HepG2 (cell line): ENCODE measurements around the gene SH2D6. TPM values are rescaled to one million over a fixed set of nuclear protein-coding genes. Genes with fewer than 3 reads are reported as not detected.

ENCODE experiments used
- CBX5 ChIP-seq: sonication (generic); formaldehyde crosslinking; IDR thresholded peaks from 2 replicates; pipeline ENCODE4 v1.4.0; 2020; ENCODE audit warnings: missing genetic modification reagents, borderline replicate concordance
- CREM ChIP-seq, 2 experiments: sonication (generic) in 1 of 2; formaldehyde crosslinking in 1 of 2; IDR thresholded peaks; 2 replicates each; pipeline versions ENCODE4 v1.4.0 to v1.6.1; 2016 to 2020; ENCODE audit warnings: antibody characterized with exemption in 1 of 2, mild to moderate bottlenecking in 1 of 2, missing genetic modification reagents in 1 of 2
- DMAP1 ChIP-seq: IDR thresholded peaks from 2 replicates; pipeline ENCODE4 v1.6.1; 2016
- EP300 ChIP-seq, 3 experiments: sonication (generic) in 1 of 3; formaldehyde crosslinking in 1 of 3; IDR thresholded peaks; 2 replicates each; pipeline versions ENCODE4 v1.5.1 to v1.6.1; 2011 to 2020; ENCODE audit warnings: low read depth in 2 of 3, low read length in 2 of 3, borderline replicate concordance in 1 of 3, improper control_type of control experiment in 1 of 3, mild to moderate bottlenecking in 1 of 3, missing genetic modification reagents in 1 of 3, moderate library complexity in 1 of 3
- FLYWCH1 ChIP-seq: sonication (generic); formaldehyde crosslinking; IDR thresholded peaks from 2 replicates; pipeline ENCODE4 v1.8.1; 2023; ENCODE audit warnings: mild to moderate bottlenecking, missing genetic modification reagents
- HOXA5 ChIP-seq: sonication (generic); formaldehyde crosslinking; IDR thresholded peaks from 2 replicates; pipeline ENCODE4 v1.4.0; 2020; ENCODE audit warnings: missing genetic modification reagents
- PBX2 ChIP-seq: IDR thresholded peaks from 2 replicates; pipeline ENCODE4 v1.6.1; 2016; ENCODE audit warnings: control low read depth
- PHB2 ChIP-seq: fragments of 450-650 bp; IDR thresholded peaks from 2 replicates; pipeline ENCODE4 v1.6.1; 2018; ENCODE audit not compliant: partially characterized antibody
- SALL2 ChIP-seq: sonication (generic); formaldehyde crosslinking; IDR thresholded peaks from 2 replicates; pipeline ENCODE4 v1.8.1; 2023; ENCODE audit warnings: mild to moderate bottlenecking, missing genetic modification reagents, inconsistent platforms
- ZFP91 ChIP-seq: sonication (generic); formaldehyde crosslinking; IDR thresholded peaks from 2 replicates; pipeline ENCODE4 v1.9.0; 2022; ENCODE audit warnings: missing genetic modification reagents, mild to moderate bottlenecking, borderline replicate concordance
- ZNF160 ChIP-seq: sonication (generic); formaldehyde crosslinking; IDR thresholded peaks from 2 replicates; pipeline ENCODE4 v1.8.0; 2022; ENCODE audit warnings: mild to moderate bottlenecking, inconsistent platforms, missing genetic modification reagents
- ZNF275 ChIP-seq: sonication (generic); formaldehyde crosslinking; IDR thresholded peaks from 2 replicates; pipeline ENCODE4 v1.8.0; 2022; ENCODE audit warnings: missing genetic modification reagents, mild to moderate bottlenecking, inconsistent platforms, borderline replicate concordance
- ZNF335 ChIP-seq: sonication (generic); formaldehyde crosslinking; IDR thresholded peaks from 2 replicates; pipeline ENCODE4 v1.4.0; 2020; ENCODE audit warnings: missing genetic modification reagents
- ZNF337 ChIP-seq: sonication (generic); formaldehyde crosslinking; IDR thresholded peaks from 2 replicates; pipeline ENCODE4 v1.5.1; 2020; ENCODE audit warnings: missing genetic modification reagents, low read depth, mild to moderate bottlenecking, borderline replicate concordance
- ZNF383 ChIP-seq: sonication (generic); formaldehyde crosslinking; IDR thresholded peaks from 2 replicates; pipeline ENCODE4 v1.4.0; 2020; ENCODE audit warnings: missing genetic modification reagents, mild to moderate bottlenecking, borderline replicate concordance
- ZNF446 ChIP-seq: sonication (generic); formaldehyde crosslinking; IDR thresholded peaks from 2 replicates; pipeline ENCODE4 v1.5.0; 2020; ENCODE audit warnings: mild to moderate bottlenecking, missing genetic modification reagents
- ZNF775 ChIP-seq: sonication (generic); formaldehyde crosslinking; IDR thresholded peaks from 2 replicates; pipeline ENCODE4 v1.4.0; 2020; ENCODE audit warnings: missing genetic modification reagents, mild to moderate bottlenecking, moderate library complexity, borderline replicate concordance
- polyA plus RNA-seq, 8 experiments: library from polyadenylated mRNA; depleted of rRNA in 3 of 8; stranded (reverse) in 7 of 8; unstranded in 1 of 8; fragments of >200 nt; fragmentation: Illumina TruSeq in 4 of 8; extraction: Trizol in 4 of 8; gene quantifications; 2 replicates each; pipeline versions ENCODE4 v1.2.1 to v1.2.3, GENCODE V29; 2011 to 2016; ENCODE audit warnings: low read depth in 4 of 8, missing spikeins in 1 of 8, mixed read lengths in 1 of 8; ENCODE audit not compliant: insufficient read depth in 1 of 8
- total RNA-seq, 5 experiments: library from RNA; depleted of rRNA; stranded (reverse); fragments of >200 nt; fragmentation: Illumina TruSeq; extraction: Trizol; gene quantifications; 2 replicates each; pipeline ENCODE4 v1.2.3, GENCODE V29; 2016; ENCODE audit warnings: low read depth in 1 of 5
- TF ChIP-seq, protein P1 (sequence below): sonication (generic); formaldehyde crosslinking; IDR thresholded peaks from 2 replicates; pipeline ENCODE4 v1.5.1; 2020; ENCODE audit warnings: missing genetic modification reagents, mild to moderate bottlenecking, borderline replicate concordance
- TF ChIP-seq, protein P2 (sequence below): sonication (generic); formaldehyde crosslinking; IDR thresholded peaks from 2 replicates; pipeline ENCODE4 v1.4.0; 2020; ENCODE audit warnings: mild to moderate bottlenecking, missing genetic modification reagents

Gene SH2D6
- total and polyA plus RNA-seq, 2 of the 13 experiments (the other 11 are each of a cell fraction or from before 2014, with no cell fraction given), result 0.11 to 0.26 TPM

DNA sequence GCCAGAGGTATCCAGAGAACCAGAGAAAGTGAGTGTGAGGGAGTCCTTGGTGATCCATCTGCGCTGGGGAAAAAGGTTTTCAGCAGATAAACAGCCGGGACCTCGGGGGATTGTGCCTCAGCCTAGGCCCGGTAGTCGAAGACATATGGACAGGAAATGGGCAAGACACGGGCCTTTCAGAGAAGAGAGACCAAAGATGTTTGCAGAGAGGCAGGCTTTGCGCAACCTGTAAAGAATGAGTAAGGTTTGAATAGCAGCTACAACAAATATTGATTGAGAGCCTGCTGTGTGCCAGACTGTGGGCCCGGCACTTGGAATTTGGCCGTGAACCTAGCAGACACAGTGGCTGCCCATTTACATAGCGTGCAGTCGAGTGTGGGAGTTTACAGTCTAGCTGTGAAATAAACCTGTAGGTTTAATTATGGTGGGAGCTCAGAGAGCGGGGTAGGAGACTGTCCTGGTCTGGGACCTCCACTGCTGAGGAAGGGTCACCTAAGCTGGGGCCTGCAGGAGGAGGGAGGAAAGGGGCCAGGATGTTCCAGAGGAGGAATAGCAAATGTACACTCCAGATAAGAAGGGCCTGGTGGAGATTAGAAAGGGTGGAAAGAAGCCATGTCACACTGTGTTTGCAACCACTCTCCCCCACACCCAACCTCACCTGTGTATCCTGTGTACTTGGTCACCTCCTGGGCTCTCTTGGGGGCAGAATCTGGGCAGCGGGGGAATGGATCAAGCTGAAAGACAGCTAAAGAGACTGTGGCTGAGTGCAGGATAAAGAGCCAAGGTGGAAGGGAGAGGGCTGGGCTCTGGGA, 3.0 kb downstream of the SH2D6 start (continued):
- TF ChIP-seq ZNF446 (peak; percentile 71; the same call in 1 of the 2 replicates), SALL2 (CRISPR knock-in tag) (no peak; the same call in 1 of the 2 replicates), CREM (IDR thresholded peaks at IDR 0.05) (peak; percentile 89), CREM (CRISPR knock-in tag; IDR thresholded peaks at IDR 0.05) (no peak), ZNF335 (peak; percentile 30), FLYWCH1 (CRISPR knock-in tag) (no peak), DMAP1 (CRISPR knock-in tag) (peak; percentile 77), HOXA5 (peak; percentile 94; the same call in 1 of the 2 replicates), CBX5 (CRISPR knock-in tag) (peak; percentile 95), ZNF160 (CRISPR knock-in tag) (peak; percentile 64; the same call in 1 of the 2 replicates), ZNF383 (CRISPR knock-in tag) (no peak), PHB2 (no peak), EP300 (IDR thresholded peaks at IDR 0.05; ENCODE audit: low read depth in 2 of 2, low read length in 2 of 2) (peak; percentile 94 to 98), EP300 (CRISPR knock-in tag; IDR thresholded peaks at IDR 0.05; ENCODE audit: borderline replicate concordance) (peak; percentile 95), ZNF775 (CRISPR knock-in tag) (peak; percentile 72; the same call in 1 of the 2 replicates), ZNF337 (CRISPR knock-in tag) (no peak), ZNF275 (CRISPR knock-in tag) (peak; percentile 60; the same call in 1 of the 2 replicates), PBX2 (CRISPR knock-in tag) (0 out of 2 replicates have a peak, but pooled peaks have one; percentile 18), ZFP91 (CRISPR knock-in tag) (peak; percentile 1; the same call in 1 of the 2 replicates)
- TF ChIP-seq, protein P1, sequence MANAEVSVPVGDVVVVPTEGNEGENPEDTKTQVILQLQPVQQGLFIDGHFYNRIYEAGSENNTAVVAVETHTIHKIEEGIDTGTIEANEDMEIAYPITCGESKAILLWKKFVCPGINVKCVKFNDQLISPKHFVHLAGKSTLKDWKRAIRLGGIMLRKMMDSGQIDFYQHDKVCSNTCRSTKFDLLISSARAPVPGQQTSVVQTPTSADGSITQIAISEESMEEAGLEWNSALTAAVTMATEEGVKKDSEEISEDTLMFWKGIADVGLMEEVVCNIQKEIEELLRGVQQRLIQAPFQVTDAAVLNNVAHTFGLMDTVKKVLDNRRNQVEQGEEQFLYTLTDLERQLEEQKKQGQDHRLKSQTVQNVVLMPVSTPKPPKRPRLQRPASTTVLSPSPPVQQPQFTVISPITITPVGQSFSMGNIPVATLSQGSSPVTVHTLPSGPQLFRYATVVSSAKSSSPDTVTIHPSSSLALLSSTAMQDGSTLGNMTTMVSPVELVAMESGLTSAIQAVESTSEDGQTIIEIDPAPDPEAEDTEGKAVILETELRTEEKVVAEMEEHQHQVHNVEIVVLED (CRISPR knock-in tag), result 0 out of 2 replicates have a peak, but pooled peaks have one; percentile 8
- TF ChIP-seq, protein P2, sequence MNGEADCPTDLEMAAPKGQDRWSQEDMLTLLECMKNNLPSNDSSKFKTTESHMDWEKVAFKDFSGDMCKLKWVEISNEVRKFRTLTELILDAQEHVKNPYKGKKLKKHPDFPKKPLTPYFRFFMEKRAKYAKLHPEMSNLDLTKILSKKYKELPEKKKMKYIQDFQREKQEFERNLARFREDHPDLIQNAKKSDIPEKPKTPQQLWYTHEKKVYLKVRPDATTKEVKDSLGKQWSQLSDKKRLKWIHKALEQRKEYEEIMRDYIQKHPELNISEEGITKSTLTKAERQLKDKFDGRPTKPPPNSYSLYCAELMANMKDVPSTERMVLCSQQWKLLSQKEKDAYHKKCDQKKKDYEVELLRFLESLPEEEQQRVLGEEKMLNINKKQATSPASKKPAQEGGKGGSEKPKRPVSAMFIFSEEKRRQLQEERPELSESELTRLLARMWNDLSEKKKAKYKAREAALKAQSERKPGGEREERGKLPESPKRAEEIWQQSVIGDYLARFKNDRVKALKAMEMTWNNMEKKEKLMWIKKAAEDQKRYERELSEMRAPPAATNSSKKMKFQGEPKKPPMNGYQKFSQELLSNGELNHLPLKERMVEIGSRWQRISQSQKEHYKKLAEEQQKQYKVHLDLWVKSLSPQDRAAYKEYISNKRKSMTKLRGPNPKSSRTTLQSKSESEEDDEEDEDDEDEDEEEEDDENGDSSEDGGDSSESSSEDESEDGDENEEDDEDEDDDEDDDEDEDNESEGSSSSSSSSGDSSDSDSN (CRISPR knock-in tag), result 0 out of 2 replicates have a peak, but pooled peaks have one; percentile 43
